Ovary (tissue), 3 donors: ENCODE data around the gene RSKR.

Experiments
- POLR2A ChIP-seq: fragments of 450-650 bp; IDR thresholded peaks from one replicate; pipeline ENCODE4 v1.6.1; 2017; ENCODE audit warnings: antibody characterized with exemption, mild to moderate bottlenecking, moderate library complexity
- TF ChIP-seq, protein P1 (sequence below), 3 donors: fragments of 450-650 bp in 2 of 3; fragments of 200-600 bp in 1 of 3; IDR thresholded peaks; one replicate each; pipeline versions ENCODE4 v1.5.1 to v1.8.0; 2016 to 2022; ENCODE audit warnings: antibody characterized with exemption in 3 of 3, mild to moderate bottlenecking in 1 of 3
- donor health status: DM: no; HTN: no; CAD: no.

DNA sequence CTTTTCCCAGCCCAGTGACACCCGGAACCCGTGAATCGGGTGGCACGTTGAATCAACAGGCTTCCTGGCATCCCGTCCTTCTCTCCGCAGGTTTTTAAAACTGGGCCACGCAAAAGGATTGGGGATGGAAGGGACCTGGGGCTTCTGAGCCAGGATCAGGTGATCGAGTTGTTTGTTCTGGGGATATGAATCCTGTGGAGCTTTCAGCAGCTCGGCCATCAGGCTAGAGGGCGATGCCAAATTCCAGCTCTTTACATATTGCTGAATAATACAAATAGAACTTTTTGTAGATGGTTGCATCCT lies 48.5 kb upstream of the RSKR start:
- TF ChIP-seq, protein P1, sequence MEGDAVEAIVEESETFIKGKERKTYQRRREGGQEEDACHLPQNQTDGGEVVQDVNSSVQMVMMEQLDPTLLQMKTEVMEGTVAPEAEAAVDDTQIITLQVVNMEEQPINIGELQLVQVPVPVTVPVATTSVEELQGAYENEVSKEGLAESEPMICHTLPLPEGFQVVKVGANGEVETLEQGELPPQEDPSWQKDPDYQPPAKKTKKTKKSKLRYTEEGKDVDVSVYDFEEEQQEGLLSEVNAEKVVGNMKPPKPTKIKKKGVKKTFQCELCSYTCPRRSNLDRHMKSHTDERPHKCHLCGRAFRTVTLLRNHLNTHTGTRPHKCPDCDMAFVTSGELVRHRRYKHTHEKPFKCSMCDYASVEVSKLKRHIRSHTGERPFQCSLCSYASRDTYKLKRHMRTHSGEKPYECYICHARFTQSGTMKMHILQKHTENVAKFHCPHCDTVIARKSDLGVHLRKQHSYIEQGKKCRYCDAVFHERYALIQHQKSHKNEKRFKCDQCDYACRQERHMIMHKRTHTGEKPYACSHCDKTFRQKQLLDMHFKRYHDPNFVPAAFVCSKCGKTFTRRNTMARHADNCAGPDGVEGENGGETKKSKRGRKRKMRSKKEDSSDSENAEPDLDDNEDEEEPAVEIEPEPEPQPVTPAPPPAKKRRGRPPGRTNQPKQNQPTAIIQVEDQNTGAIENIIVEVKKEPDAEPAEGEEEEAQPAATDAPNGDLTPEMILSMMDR (IDR thresholded peaks at IDR 0.05), result no peak
- no peak for TF ChIP-seq POLR2A
